Measurements from ENCODE around the gene WNT2.

WNT2 gene

DNA sequence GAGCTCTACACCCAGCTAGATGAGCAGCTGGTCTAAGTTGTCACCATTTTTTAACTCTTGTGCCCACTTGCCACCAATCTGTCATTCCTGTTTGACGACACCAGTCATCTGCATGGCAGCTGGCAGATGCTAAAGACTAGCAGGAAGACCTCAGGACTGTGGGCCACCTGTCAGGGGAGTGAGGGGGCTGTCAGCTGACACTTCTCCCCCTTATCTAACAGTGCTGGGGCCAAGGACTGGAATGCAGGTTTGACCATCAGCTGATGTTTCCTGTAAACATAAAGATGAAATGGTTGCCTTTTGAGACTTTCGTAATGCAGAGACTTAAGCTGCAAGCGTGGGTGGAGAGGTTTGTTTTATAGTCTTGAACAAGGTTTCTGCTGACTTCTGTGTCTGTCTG, 93.5 kb downstream of the WNT2 start:
- Histone ChIP-seq H3K9ac (ENCODE audit: insufficient read length) (no peak overlapping the region), H3K9me3 (ENCODE audit: low read depth, low read length) (no peaks in the 10 kb centered on the region), H3K27ac (no peak overlapping the region), H3K4me3 (no peak overlapping the region), H3K36me3 (ENCODE audit: insufficient read depth, low read length) (no peaks in the 10 kb centered on the region)
- DNase-seq (ENCODE audit: low read depth, low spot score): no peak
- TF ChIP-seq POLR2AphosphoS5 (IDR thresholded peaks at IDR 0.05; ENCODE audit: borderline replicate concordance, low read depth, low read length) (no peak), FOXP2 (optimal IDR thresholded peaks at IDR 0.05; ENCODE audit: control extremely low read depth, extremely low read length, insufficient read depth) (no peak), EZH2 (IDR thresholded peaks at IDR 0.05) (no peak)

DNA sequence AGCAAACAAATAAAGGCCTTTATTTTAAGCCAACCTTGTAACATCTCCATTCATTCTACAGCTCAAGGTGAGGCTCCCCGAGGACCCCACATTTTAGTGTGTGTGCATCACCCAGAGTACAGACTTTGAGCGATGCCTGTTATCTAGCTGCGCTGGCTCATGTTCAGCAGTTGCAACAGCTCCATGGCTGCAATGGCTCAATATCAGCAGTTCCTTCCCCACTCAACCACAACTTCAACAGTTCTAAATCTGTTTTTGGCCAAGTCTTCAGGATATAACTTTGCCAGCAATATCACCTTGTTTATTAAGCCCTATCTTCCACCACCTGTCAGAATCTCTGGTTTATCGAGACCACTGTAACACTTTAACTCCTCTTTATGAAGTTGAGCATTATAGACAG, 95.8 kb downstream of the WNT2 start:
- no peak for DNase-seq (ENCODE audit: low read depth, low spot score)
- Histone ChIP-seq H3K4me3 (no peak overlapping the region), H3K9me3 (ENCODE audit: low read depth, low read length) (no peaks in the 10 kb centered on the region), H3K27ac (no peak overlapping the region), H3K9ac (ENCODE audit: insufficient read length) (no peak overlapping the region), H3K36me3 (ENCODE audit: insufficient read depth, low read length) (no peaks in the 10 kb centered on the region)
- no peak for TF ChIP-seq POLR2AphosphoS5 (IDR thresholded peaks at IDR 0.05; ENCODE audit: borderline replicate concordance, low read depth, low read length)

DNA sequence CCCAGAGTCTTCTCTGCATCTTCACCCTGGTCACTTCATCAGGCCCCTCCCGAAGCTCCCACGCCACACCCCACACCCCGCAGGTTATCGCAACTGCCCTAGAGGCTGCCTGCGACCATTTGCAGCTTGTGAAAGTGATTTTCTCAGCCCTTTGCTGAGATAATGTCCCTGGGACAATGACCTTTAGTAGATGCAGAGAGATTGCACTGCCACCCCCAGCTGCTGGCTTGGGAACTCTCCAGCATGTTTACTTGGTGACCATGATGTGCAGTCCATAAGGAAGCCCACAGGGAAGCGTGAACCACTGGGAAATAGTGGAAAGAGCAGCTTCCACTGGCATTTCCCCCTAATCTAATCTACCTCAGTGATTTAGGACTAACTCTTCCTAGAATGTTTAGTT, 97.3 kb downstream of the WNT2 start:
- Histone ChIP-seq H3K9ac (ENCODE audit: insufficient read length) (no peak overlapping the region), H3K27ac (no peak overlapping the region), H3K9me3 (ENCODE audit: low read depth, low read length) (no peaks in the 10 kb centered on the region), H3K36me3 (ENCODE audit: insufficient read depth, low read length) (no peaks in the 10 kb centered on the region), H3K4me3 (no peak overlapping the region)
- TF ChIP-seq EZH2 (IDR thresholded peaks at IDR 0.05) (no peak), POLR2AphosphoS5 (IDR thresholded peaks at IDR 0.05; ENCODE audit: borderline replicate concordance, low read depth, low read length) (no peak), FOXP2 (optimal IDR thresholded peaks at IDR 0.05; ENCODE audit: control extremely low read depth, extremely low read length, insufficient read depth) (no peak)
- no peak for DNase-seq (ENCODE audit: low read depth, low spot score)
